Measurements from ENCODE around the gene PPIL6. TPM values are rescaled to one million over a fixed set of nuclear protein-coding genes. Genes with fewer than 3 reads are reported as not detected.

Gene PPIL6
- polyA plus RNA-seq, 3 donors, result 14.9 to 18.1 (median 15.5) TPM

DNA sequence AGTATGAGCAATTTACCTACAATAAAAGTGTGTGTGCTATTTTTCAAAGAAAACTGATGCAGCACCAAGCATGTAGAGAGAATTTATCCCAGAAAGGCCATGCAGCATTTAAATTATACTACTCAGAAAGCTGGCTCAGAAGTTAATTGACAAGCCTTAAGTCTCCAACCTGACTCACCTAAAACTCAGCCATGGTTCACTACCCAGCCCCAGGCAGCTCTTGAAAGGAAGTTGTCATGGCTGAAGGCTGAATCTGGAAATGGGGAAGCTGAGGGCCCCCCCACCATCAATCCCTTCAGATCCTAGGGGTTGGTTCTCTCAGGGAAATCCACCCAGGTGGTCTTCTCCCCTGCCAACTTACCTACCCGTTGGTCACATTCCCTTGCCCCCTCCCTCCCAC, 19.7 kb downstream of the PPIL6 start:
- DNase-seq, result no peak

DNA sequence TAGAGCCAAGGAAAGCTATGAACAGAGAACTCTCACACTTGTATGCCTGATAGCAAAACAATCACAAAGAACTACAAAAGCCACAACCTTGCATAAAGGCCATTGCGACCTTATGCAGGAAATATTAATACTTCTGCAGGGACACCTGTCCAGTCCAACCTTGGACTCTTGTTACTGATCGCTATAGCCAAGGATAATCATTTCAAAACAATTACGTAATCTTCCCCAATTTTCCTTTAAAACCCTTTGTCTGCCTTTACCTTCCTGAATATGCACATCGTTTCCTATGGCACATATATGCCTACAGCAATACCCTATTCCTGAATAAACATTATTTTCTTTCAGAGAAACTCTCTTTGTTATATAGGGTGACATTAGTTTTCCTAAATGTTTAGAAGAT, 22.8 kb downstream of the PPIL6 start:
- no peak for DNase-seq

DNA sequence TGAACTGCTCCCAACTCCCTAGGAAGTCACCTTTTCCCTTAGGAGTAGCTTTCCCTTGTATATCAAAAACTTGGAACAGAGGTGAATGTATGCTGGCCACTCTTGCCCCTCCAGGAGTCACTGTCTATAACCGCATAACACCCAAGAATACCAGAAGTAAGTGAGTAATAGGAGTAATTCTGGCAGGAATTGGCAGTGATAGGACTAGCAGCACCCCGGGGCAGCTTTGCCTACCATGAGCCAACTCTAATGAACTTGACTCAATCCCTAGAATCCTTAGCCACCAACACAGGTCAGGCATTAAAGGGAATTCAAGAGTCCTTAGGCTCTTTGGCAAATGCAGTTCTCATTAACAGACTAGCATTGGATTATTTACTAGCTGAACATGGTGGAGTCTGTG, 29.4 kb downstream of the PPIL6 start:
- DNase-seq, result no peak

DNA sequence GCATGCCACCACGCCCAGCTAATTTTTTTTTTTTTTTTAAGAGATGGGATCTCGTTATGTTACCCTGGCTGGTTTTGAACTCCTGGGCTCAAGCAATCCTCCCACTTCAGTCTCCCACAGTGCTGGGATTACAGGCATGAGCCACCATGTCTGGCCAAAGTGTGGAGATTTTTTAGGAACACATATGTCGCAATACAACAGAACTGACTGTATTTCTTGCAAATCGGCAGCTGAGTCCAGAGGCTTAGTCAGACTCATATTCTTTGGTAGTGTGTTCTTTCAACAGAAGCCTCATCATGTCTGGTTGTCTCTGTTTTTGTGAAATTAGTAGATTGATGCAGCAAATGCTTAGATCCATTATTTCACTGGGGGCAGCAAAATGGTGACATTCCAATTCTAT, 34.2 kb downstream of the PPIL6 start:
- no peak for DNase-seq

DNA sequence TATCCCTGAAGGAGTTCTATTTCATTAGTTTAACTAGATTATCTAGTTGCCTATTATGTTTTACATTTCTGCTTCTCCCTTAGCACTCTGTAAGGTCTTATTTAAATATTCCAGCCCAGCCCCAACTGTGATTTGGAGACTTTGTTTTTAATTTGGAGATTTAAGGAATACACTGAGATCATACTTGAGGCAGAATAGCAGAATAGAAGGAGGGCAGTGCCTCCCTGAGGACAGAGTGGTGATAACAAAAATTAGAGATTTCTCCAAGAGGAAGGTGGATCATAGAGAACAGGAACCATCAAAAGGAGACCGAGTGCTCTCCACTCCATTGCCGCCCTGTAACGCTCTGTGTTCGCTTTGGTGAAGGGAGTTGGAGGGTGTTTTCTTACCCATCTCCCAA, 43.4 kb downstream of the PPIL6 start:
- DNase-seq, result no peak

DNA sequence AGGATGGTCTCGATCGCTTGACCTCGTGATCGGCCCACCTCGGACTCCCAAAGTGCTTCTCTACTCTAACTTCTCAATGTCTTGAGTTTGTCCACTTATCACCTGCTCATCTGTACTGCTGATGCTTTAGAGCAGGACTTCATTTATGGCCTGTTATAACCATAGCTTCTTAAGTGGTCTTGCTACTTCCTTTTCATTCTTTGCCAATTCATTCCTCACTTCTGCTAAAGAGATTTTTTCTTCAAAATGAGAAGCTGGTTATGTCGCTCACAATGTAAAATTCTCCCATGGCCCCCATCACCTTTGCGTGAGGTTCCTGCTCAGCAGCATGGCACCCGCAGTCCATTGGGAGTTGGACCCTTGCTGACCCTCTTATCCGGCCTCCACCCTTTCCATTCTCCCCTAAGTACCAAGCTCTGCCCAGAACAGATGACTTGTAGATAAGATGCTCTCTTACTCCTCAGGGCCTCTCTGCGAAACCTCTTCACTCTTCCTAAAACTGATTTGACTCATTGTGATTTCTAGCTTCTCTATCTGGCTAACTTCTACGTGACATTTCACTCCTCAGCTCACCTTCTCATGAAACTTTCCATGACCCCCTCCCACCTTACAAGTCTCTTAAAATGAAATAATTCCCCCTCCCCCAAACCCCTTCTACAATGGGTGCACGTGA, 44.2 kb downstream of the PPIL6 start:
- no peak for DNase-seq

DNA sequence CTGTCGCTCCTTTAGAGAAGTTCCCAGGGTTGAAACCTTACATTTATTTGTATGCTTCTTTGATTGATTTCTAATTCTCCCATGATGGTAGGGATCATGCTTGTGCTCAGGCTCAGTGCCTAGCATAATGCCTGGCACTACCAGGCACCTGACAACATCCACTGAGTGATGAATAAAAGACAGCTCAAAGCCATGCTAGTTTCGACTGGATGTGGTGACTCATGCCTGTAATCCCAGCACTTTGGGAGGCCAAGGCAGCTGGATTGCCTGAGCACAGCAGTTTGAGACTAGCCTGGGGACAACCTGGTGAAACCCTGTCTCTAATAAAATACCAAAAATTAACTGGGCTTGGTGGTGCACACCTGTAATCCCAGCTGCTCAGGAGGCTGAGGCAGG, 46.5 kb downstream of the PPIL6 start:
- no peak for DNase-seq

DNA sequence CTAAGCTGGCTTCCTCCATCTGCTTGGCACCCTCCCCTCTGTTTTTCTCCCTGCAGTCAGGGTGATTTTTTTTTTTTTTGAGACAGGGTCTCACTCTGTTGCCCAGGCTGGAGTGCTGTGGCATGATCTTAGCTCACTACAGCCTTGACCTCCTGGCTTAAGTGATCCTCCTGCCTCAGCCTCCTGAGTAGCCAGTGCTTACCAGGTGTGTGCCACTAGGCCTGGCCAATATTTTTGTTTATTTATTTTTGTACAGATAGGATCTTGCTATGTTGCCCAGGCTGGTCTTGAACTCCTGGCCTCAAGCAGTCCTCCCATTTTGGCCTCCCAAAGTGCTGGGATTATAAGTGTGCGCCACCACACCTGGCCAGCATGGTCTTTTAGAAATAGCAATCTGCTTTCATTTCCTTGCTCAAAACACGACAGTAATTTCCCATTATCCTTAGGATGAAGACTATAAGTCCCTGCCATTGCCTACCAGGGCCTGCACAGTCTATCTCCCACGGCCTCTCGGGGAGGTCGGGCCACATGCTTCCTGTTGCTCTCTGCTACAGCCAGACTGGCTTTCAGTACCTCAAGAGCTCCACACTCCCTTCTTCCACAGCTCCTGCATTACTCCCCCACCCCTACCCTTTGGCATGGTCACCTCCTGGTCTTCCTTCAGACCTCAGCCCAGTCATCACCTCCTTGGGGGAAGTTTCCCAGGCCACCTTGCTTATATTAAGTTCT, 47.1 kb downstream of the PPIL6 start:
- no peak for DNase-seq

DNA sequence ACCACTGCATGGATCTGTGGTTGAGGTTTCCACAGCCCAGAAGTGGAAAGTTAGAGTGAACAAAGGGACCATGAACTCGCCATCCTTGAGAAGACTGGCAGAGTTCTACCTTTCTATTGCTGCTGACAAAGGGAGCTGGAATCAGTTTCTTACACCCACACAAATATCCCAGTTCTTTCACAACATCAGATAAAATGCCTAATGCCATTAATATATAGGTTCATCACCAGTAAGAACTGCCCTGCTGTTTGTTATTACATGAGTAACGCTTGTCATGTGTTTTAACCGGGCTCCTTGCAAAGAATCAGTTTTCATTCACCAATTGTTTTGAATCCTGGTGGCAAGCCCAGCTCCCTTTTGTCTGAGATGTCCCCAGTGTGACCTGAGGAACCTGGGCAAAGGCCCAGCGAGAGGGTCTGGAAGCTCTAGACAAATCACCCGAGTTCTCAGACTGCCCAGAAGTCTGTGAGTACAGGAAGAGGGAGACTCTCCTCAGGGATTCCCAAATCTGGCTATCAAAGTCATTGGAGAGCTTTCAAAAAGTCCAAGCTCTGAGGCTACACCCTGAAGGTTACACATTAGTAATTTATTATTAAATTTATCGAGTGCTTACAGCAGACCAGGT, 50.7 kb downstream of the PPIL6 start:
- DNase-seq, result no peak

DNA sequence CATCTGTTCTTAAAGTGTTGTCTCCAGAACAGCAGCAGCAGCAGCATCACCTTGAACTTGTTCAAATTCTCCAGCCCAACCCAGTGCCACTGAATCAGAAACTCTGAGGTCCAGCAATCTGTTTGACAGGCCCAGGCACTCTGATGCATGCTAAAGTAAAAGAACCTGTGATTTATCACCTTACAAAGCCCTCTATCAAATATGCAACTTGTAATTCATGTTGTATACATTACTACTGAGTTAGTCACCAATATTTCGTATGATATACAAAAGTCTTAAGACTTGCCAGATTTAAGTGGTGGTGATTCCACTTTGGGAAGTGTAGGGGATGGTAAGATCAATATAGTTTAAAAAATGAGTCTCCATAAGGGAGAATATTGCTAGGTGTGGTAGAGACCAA, 52.2 kb downstream of the PPIL6 start:
- no peak for DNase-seq

DNA sequence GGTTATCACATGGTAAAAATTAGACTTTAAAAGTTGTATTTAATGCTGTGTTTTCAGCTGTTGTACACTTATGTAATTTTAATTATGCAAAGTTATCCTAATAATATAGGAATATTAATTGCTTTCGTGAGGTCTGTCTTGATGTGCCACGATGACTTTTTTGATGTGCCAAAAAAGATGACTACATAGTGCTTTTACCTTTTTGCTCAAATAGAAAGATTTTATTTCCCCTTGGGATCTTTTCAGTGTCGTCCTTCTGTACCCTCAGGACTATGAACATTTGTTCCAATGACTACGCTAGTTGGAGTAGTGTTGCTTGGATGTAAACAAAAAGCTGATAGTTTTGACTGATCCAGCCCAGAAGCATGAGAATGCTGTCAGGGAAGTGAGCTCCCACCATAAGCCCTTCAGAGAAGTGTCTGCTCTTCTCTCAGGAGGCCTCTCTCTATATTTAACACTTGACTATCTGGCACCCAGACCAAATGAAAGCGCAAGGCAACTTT, 56.9 kb downstream of the PPIL6 start:
- no peak for DNase-seq

DNA sequence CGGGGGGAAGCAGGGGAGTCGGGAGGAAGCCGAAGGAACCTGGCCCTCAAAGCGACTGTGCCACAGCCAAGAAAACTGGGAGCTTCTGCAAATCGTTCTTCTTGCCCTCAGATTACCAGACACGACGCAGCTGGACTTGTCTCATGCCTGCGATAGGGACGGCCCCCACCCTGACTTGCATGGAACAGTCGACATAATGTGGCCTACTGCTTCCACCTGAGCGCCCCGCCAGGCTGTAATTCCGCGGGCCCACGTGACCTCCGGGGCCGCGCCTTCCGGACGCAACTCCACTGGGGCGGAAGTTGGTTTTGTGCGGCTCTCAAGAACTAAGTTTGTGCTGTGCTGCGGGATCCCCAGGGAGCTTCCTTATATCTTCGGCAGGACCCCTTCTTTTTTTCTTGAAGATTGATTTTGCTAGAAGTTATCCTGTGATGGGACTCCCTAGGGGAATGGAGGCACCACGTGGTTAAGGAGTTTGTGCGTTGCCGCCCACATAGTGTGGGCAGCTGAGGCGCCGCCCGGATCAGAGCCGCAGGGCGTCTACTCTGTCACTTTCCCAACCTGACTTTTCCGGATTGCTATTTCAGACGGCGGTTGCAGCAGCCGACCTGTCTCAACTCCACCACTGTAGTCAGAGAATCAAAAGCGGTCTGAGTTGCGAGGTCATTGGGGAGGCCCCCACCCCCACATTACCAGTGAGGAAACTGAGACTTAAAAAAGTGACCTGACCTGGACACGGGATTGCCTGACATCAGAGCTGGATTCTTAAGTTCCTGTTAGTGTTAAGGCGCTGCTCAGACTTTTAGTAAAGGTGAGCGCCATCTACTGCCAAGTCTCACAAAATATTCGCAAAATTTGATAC, 57.6 kb downstream of the PPIL6 start:
- peak; percentile 94 for DNase-seq

DNA sequence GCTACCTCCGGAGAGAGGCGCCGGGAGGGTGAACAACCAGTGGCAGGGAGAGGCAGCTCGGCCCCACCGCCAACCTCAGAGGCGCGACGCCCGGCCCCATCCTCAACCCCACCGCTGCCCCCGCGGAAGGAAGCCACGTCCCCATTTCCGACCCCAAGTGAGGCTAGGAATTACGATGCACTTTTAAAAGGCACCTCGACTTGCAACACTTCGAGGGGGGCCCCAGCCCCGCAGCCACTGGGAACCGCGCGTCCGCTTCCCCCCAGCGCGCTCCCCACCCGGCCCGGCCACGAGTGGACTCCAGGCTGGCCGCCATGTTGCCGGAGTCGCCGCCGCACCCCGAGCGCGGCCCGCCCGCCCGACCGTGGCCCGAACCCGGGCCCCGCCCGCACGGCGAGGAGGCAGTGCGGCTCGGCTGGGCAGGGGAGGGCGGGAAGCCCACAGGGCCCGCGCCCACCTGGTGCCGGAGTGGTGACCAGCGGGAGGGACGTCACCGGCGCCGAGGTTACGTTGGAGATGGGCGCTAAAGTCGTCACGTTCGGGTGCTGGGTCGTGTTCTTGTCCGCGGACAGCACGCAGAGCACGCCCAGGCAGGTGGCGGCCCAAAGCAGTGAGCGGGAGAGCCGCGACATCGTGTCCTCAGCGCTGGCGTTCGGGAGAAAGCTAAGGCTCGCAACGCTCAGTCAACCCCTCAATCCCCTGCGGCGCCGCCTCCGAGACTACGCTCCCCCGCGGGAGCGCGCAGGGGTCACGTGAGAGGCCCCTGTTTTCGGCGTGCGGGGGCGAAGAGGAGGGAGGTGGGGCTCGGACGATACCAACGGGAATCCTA, 58.5 kb downstream of the PPIL6 start, which contains the start of gene CD164:
Gene CD164, minus strand, starts transcription at position 721 of the 829 bp plus-strand sequence. Its CDS starts 89 bp downstream, at position 632.
- DNase-seq, result peak; percentile 95

DNA sequence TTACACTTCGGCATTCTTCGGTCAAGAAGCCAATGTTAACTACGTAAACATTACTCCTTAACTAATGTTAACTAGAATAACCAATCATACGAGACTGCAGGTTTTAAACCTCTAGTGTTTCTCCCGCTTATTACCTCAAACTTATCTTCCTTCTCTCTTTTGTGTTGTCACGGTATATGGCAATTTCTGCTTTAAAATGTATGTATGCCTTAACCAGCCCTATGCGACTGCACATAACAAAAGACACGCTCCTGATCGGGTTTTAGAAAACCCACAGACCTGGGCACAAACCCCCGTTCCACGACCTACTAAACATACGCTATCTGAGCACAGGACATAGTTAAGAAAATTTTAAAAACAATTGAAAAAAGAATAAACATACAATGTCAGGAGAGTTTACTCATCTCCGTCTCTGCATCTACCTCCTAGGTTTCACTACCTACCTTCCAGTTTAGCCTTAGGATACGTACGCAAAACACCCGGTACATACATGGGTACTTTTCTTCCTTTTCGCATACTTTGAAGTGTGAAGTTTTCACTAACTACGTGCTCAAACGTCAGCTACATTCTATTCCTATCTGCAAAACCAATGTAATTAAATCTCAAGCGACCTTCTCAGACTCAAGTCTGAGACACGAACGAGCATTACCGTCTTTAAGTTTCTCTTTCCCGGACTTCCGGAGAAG, 59.2 kb downstream of the PPIL6 start:
- peak; percentile 54 for DNase-seq

DNA sequence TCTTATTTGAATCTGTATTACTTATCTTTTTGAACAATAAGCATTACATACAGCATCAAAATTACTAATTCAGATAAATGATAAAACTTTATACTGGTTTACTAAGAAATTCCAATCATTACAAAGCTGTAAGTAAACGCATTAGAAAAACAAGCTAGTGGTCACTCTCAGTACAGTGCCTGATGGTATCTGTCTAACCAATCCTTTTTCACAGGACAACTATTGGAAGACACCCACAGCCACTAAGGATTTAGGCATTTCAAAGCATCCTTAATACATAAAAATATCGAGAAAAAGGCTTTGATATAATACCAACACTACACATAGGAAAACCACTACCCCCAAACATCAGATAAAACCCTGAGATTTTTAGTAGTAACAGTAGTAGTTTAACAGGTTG, 60.7 kb downstream of the PPIL6 start:
- DNase-seq, result no peak

DNA sequence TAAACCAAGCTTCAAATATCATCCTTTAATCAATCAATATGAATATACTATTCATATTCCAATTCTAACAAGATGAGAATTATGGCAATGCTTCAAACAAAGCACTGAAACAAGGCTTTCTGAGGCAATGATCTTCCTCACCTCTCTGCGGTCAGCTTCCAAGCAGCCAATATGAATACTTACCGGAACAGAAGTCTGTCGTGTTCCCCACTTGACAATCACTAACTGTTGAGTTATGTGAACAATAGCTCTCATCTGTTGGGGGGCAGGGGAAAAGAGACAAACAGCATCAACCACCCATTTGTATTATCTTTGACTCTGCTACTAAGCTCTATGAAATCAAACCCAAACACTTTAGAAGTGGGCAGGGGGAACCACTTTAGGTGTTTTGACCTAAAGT, 62.7 kb downstream of the PPIL6 start:
- DNase-seq, result no peak

DNA sequence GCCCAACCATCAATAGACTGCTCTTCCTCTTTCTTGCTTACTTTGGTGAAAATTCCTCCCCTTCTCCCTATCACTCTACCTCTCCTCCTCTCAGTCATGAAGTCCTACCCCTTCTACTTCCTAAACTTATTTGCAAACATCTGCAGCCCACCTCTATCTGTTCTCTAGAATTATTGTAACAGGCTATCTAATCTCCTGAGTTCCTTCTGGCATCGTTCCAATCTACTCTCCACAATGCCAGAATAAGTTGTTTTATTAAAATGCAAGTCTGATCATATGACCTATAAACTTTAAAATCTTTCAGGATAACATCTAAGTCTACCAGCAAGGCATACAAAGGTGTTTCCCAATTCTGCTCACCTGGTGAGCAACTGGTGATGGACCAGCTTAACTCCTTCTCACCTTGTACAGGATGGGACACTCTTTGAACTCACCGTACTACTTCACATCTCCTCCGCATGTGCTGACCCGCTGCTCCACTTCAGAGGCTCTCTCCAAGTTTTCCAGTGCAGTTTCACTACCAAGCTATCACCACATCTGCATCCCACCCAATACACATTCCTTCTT, 66.0 kb downstream of the PPIL6 start:
- DNase-seq, result no peak

DNA sequence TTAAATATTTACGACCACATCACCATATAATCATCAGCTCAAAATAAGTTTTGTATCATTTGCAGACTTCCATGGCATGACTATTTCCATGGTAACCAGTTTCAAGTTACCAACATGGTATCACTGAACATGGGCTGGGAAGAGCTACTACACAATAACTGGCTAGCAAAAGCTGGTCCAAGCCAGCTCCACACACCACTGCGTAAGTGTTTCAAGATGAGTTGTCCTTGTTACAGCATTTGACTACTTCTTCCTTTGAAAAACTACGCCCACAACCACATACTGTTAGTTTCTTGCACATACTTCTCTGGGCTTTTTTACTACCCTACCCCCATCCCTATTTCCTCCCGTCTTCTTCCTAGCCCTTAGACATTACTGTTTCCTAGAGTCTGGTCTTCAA, 66.7 kb downstream of the PPIL6 start:
- no peak for DNase-seq

DNA sequence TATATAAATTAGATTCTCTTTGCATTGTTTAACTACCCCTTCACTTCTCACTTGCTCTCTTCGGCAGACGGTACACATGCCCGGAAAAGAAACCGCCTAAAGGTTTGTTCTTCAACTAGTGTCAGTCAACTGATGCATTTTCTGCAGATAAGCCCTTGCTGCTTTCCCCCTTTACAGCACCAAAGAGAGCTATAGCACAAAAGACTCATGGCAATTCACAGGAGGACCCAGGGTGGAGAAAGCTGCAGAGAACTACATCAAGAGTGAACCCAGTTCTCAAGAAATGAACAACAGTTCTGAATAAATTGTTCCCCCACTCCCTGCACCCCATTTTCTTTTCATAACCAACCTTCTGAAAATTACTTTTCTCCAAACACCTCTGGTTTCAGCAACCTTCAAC, 67.1 kb downstream of the PPIL6 start:
- no peak for DNase-seq

DNA sequence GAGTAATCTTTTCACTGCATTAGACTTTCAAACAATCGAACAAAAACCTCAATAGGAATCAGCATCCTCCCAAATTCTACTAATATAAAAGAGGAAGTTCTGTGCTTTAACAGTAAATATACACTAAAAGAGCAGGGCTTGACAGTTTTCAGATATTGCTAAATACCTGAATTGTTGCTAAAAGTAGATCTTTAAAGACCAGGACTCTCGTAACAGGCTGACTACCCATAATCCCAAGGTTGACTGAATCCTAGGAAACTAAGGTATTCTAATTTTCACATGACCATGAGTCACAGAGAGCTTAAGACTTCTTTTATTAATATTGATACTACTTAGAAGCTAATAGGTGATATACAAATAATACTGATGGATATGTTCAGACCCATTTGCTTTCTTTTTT, 68.3 kb downstream of the PPIL6 start:
- no peak for DNase-seq

Measured in renal pelvis (tissue), 4 donors.